HG02884 (cell line): ENCODE measurements around the gene KLF2.

Experiments used
- ATAC-seq: cut with Tn5 transposase; IDR thresholded peaks from one replicate; pipeline ENCODE4 v1.9.1; 2021; ENCODE audit warnings: mild to moderate bottlenecking, moderate library complexity; ENCODE audit not compliant: unreplicated experiment

KLF2 gene

DNA sequence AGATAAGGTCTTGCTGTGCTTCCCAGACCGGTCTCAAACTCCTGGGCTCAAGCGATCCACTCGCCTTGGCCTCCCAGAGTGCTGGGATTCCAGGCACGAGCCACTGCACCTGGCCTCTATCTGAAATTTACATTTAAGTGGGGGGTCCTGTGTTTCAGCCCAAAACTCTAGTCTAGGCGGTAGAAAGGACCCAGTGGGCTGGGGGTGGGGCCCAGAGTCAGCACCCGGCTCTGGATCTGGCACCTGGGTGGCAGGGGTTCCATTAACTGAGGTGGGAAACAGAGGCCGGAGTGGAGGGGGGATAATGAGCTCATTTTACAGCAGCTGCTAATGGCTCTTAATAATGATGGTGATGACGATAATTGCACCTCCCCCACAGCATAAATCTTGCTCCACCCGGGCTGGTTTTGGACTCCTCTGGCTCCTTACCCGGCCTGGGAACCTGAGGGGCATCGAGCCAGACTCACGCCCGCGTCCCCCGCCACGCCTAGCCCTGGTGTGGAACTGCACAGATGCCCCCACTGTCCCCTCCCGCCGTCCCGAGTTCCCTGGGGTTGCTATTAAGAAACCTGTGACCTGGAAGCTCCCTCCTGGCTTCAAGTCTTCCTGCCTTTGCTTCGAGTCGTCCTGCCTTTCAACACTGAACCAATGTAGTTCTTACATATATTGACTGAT is 17.8 kb upstream of the KLF2 start:
- ATAC-seq, result no peak

DNA sequence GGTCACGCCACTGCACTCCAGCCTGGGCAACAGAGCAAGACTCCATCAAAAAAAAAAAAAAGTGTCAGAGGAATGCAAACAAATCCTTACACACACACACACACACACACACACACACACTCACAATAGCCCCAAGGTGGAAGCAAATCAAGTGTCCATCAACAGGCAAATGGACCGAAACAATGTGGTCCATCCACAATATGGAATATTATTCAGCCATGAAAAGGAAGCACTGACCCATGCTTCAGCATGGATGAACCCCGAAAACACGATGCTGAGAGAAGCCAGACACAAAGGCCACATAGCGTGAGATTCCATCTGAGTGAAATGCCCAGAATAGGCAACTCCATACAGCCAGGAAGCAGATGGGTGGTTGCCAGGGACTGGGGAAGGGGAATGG is 16.5 kb upstream of the KLF2 start:
- ATAC-seq, result no peak

DNA sequence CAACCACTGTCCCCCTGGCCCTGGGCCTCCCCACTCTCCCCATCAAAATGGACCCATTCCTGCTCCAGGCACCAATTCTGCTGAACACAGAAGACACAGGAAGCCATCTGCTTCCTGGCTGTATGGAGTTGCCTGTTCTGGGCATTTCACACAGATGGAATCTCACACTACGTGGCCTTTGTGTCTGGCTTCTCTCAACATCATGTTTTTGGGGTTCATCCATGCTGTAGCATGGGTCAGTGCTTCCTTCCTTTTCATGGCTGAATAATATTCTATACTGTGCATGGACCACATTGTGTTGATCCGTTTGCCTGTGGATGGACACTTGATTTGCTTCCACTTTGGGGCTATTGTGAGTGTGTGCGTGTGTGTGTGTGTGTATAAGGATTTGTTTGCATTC is 15.0 kb upstream of the KLF2 start:
- ATAC-seq, result no peak

DNA sequence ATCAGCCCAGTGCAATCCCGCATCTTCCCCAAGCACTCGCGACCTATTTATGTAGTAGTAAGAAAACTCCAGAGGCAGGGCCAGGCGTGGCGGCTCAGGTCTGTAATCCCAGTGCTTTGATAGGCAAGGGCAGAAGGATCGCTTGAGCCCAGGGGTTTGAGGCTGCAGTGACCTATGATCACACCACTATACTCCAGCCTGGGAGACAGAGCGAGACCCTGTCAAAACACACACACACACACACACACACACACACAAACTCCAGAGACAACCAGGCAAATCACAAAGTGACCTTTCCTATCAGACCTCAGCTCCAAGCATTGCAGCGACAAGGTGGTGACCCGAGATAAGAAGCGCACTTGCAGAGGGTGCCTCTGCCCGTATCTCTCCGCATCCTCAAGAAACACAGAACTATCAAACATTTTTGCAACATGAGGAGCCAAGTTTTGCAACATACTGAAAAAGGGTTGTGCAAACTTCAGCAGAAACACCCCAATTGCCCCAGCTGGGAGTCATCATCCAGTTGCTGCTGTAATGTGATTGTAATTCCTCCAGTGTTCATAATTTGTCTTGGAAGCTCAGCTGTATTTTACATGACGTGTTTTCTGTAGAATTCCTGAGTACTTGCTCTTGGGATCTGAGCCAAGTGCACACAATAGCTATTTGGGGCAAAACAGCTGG is 8.7 kb upstream of the KLF2 start:
- ATAC-seq, result no peak

DNA sequence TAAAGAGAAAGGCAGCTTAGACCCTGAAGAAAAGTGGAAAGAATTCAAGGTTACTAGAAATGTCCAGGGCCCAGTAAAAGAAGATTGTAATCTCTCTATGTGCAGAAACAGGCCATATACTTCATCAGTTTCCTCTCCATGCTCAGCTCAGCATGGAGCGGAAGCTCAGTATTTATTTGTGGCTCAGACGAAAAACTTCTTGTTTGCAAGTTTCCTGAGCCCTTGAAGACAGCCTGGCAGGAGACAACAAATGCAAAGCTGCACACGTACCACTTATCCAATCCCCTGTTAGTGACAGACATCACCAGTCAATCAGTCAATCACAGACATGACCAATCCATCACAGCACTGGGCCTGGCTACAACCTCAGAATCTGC is 8.1 kb upstream of the KLF2 start:
- ATAC-seq, result no peak

DNA sequence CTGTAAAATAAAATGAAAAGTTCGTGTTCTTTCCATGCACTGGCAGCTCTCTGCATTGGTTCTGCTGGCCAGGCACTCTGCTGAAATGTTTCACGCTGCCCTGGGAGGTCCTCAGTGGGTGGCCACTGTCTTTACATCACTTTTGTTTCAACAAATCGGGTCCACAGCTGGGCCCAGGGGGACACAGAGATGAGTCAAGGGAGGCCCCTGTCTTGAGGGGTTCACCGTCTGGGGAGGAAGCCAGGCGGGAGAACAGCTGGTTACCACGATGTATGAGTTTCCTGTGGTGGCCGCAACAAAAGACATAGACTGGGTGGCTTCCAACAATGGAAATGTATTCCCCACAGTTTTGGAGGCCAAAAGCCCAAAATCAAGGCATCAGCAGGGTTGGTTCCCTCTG is 5.1 kb upstream of the KLF2 start:
- no peak for ATAC-seq

DNA sequence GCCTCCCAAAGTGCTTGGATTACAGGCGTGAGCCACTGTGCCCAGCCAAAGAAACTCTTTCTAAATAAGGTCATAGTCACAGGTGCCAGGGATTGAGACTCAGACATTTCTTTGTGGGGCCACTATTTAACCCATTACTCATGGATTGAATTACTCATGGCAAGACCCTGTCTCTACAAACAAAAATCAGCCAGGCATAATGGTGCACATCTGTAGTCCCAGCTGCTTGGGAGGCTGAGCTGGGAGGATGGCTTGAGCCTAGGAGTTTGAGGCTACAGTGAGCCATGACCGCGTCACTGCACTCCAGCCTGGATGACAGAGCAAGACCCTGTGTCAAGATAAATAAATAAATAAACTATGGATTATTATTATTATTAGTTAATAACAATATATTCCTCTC is 3.6 kb upstream of the KLF2 start:
- no peak for ATAC-seq

DNA sequence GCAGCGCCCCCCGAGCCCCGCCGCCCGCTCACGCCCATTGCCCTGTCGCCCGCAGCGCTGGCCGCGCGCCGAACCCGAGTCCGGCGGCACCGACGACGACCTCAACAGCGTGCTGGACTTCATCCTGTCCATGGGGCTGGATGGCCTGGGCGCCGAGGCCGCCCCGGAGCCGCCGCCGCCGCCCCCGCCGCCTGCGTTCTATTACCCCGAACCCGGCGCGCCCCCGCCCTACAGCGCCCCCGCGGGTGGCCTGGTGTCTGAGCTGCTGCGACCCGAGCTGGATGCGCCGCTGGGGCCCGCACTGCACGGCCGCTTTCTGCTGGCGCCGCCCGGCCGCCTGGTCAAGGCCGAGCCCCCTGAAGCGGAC is 518 bp downstream of the KLF2 start:
- ATAC-seq, result no peak

DNA sequence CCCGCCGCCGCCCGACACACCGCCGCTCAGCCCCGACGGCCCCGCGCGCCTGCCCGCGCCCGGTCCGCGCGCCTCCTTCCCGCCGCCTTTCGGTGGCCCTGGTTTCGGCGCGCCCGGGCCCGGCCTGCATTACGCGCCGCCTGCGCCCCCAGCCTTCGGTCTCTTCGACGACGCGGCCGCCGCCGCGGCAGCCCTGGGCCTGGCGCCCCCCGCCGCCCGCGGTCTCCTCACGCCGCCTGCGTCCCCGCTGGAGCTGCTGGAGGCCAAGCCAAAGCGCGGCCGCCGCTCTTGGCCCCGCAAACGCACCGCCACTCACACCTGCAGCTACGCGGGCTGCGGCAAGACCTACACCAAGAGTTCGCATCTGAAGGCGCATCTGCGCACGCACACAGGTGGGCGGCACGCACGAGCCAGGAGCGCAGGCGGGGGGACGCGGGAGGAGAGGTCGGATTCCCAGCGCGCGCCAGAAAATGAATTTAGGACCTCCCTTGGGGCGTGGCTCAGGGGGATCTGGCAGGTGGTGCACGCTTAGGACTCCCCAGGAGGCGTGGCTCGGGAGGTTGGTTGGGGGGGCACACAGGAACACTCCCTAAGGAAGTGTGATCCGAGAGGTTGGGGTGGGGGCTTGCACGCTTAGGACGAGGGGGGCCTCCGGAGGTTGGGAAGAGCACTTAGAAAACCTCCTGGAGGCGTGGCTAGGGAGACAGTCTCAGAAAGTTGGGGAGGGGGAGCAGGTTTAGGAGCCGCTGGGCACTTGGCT is 1.2 kb downstream of the KLF2 start:
- ATAC-seq, result no peak

DNA sequence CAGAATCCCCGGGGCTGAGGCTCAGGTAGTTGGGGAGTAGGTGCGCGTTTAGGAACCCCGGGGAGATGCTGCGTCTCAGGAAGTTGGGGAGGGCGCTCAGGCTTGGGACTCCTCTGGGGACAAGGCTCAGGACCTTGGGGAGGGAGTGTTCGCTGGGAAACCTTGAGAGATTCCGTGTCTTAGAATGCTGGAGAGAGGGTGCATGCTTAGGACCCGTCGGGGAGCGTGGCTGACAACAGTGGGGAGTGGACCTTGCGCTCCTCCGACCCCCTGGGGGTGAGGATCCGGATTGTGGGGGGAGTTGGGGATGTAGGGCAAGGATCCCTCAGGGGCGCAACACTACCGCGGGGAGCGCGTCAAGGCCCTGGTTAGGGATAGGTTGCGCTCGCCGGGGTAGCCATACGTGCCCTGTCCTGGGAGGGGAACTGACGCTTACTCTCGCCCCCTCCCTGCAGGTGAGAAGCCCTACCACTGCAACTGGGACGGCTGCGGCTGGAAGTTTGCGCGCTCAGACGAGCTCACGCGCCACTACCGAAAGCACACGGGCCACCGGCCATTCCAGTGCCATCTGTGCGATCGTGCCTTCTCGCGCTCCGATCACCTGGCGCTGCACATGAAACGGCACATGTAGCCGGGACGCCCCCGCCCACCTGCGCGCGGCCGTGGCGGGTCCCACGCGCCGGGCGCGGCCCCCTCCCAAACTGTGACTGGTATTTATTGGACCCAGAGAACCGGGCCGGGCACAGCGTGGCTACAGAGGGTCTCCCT is 2.0 kb downstream of the KLF2 start:
- ATAC-seq, result no peak

DNA sequence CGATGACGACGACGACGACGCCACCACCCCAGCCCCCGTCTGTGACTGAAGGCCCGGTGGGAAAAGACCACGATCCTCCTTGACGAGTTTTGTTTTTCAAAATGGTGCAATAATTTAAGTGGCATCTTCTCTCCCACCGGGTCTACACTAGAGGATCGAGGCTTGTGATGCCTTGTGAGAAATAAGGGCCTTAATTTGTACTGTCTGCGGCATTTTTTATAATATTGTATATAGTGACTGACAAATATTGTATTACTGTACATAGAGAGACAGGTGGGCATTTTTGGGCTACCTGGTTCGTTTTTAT is 2.5 kb downstream of the KLF2 start:
- no peak for ATAC-seq

DNA sequence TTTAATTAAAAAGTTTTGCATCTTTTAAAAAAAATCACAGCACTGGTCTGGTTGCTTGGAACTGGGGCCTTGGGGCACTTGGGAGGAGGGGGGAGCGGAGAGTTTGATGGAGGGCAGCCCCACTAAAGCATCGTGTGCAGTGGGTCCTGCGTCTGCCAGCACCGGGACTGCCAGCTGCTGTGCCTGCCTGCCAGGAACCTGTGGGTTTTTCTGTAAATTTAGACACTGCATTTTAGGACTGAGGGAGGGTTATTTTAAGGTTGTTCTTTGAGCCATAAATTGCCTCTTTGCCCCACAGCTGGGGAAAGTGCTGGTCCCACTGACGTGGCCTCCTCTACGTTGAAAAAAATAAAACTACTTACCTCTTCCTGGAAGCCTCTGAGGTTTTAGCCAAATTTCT is 2.9 kb downstream of the KLF2 start:
- no peak for ATAC-seq

DNA sequence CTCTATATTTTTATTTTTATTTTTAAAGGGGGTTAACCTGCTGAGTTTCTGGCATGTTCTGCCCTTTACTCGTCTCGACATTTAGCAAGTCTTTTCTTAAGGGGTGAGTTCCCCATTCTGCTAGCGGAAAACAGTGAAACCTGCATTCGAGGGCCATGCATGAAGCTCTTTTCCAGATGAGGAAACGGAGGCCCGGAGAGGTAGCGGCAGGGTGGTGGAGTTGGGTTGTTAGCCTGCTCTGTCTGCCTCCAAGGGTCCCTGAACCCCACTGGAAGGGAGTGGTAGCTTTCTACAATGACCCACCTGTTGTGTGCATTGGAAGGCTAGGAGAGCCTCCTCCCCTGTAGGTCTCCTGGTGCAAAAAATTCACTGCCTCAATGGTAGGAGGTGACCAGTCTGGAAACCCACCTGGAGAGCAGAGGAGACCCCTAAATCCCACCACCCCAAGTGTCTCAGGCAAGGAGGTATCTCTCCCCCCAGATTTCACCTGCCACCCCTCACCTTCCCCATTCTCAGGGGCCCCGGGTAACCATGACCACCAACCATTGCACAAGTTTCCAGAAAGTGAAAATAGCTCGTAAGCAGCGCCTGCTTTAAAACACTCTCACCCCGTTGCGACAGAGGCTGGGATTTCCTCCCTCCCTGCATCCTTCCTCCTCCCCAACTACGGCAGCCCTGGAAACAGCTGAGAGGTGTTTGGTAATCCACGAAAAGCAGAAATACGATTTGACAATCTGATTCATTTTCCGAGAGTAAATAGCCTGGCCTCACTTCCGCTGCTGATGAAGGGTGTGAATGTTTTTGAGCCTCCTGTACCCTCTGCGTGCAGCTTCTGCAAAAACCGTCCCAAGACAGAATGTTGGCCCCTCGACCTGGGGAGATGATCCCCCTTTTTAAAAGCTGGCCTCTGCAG is 3.5 kb downstream of the KLF2 start:
- no peak for ATAC-seq

DNA sequence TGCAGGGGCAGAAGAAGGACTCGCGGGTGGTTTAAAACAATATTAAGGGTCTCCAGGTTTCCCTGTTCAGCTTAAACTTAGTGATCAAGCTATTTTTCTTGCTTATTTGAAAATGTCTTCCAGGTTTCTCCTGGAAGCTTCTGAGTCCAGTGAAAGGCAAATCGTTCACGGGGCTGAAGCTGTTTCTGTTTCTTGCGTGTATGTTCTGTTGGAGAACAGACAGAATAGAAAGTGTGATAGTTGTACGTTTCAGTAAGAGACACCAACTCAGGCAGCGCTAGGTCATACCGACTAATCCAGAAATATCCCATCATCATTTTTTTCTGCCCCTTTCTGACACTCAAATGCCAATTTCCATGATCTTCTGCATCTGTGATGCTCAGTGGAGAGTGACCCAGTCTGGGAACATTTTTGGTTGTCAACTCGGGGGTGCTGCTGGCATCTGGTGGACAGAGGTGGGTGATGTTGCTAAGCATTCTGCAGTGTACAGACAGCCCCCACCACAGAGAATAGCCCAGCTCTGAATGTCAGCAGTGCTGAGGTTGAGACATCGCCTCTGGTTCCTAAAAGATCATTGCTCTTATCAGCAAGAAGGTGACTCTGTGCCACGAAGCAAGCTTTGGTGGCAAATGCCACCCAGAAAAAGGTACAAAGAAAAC is 4.3 kb downstream of the KLF2 start:
- ATAC-seq, result no peak

DNA sequence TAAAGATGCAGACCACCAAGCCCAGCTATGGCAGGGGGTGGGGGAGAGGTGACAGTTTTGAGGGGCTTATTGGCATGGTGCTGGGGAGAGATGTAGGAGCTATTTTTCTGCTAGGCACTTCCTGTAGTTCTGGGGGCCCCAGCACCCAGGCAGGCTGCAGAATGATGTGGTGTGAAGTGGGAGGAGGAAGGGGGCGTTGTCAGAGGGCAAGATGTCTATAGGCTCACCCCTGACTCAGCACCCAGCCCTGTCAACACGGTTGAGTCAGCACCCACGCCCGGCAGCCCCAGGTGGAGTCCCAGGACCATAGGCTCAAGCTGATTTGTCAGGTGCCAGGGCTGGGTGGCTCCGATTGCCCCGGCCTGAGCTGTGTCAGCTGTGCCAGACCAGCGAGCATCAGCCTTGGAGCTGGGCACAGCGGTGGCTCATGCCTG is 5.8 kb downstream of the KLF2 start:
- no peak for ATAC-seq

DNA sequence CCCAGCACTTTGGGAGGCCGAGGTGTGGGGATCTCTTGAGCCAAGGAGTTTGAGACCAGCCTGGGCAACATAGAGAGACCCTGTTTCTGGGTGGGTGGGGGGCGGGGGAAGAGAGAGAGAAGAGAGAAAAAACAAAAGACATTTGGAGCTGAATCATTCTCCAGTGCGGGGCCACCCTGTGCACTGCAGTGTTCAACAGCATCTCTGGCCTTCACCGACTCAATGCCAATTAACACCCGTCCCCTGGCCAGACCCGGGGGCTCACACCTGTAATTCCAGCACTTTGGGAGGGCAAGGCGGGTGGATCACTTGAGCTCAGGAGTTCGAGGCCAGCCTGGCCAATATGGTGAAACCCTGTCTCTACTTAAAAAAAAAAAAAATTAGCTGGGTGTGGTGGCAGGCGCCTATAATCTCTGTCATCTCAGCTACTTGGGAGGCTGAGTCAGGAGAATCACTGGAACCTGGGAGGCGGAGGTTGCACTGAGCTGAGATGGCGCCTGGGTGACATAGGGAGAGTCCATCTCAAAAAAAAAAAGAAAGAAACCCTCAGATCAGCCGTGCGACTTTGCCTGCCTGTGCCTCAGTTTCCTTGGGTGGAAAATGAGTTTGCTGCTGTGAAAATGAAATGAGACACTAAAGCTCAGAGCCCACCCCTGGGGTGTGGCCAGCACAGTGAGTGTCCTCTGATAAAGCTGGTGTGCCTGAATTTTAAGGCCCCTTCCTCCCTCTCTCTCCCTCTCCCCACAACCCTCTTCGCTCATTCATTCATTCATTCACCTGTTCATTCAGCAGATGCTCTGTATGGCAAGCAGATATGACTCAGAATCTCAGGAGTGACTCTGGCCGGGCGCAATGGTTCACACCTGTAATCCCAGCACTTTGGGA is 6.4 kb downstream of the KLF2 start:
- no peak for ATAC-seq

DNA sequence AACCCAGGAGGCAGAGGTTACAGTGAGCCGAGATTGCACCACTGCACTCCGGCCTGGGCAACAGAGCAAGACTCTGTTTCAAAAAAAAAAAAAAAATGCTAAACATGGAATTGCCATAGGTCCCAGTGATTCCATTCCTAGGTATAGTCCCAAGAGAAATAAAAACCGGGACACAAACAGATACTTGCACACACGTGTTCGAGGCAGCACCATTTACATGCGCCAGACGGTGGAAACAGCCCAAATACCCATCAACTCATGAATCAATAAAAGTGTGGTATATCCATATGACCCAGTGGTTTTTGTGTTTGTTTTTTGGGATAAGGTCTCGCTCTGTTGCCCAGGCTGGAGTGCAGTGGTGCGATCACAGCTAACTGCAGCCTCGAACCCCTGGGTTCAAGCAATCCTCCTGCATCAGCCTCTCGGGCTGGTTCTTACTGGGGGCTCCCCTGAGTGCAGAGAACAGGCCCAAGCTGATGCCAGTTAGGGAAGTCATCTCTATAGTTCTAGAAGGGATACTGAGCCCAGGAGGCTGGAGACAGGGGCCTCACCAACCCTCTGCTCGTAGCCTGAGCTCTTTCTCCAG is 8.5 kb downstream of the KLF2 start:
- ATAC-seq, result no peak

DNA sequence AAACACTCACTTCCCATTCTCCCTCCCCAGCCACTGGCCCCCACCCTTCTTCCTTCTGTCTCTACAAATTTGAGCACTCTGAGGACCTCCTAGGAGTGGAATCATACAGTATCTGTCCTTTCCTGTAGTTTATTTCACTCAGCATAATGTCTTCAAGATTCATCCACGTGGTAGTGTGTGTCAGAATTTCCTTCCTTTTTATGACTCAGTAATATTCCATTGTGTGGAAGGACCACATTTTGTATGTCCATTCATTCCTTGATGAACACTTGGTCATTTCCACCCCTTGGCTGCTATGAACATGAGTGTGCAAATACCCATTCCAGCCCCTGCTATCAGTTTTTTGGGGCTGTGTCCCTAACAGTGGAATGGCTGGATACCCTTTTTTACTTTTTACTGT is 9.8 kb downstream of the KLF2 start:
- no peak for ATAC-seq

DNA sequence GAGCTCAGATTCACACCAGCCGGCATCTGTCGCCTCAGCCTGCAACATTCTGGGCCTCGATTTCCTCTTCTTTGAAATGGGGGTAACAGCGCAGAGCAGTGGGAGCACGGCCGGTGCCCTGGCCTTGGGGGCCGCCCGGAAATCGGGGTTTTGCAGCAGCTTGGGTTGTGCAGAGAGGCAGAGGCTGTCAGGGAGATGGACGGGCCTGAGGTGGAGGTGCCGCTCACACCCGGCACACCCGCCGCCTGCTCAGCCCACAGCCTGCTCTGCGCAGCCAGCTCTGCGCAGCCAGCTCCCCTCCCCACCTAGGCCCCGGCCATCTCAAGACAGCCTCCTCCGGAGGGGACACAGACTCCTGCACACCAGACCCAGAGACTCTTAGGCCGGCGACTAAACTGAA is 10.6 kb downstream of the KLF2 start:
- ATAC-seq, result no peak
